KBM-7 (cell line): Measurements from ENCODE around the gene SHTN1.
A peak's percentile ranks its signal among the peaks of the same experiment; 100 is the strongest.

Source experiments
- DNase-seq: peaks from one replicate; pipeline ENCODE4 v3.0.0-alpha.2; 2015
- in situ Hi-C: fragments of 300-500 bp; cut with MboI; formaldehyde crosslinking; loops from 2 replicates; pipeline ENCODE4 v1.14.3; 2020; ENCODE audit warnings: low sequenced_read_pairs, low pct_unique_long_range_greater_than_20kb, mixed read lengths

The SHTN1 gene

DNA sequence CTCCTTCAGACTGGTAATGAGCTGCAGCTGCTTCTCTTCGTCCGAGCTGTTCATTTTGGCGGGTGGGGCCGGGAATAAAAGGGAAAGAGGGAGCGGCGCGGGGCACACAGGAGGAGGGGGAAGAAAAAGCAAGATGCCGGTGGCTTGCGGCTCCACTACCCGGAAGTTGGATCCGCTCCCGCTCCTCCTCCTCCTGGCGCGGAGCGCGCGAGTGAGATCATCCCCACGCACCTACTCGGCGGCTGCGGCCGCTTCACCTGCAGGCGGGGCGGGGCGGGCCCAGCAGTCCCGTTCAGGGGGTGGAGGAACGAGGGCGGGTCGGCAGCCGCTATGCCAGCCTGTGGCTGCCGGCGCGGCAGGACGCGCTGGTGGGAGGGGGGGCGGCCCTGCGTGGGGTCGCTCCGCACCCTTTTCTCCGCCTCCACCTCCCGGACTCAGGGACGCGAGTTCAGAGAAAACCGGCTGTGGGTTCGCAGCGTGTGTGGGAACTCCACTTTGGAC lies at the start of gene SHTN1:
Gene SHTN1 (minus strand): TSS at position 162 of the 501 bp plus-strand sequence. CDS start 108 bp downstream, at position 54.
- in situ Hi-C loops: no loop called here
- peak; percentile 66 for DNase-seq

- in situ Hi-C loops: no loop called here
- no peak for DNase-seq
Measured at GRCh38 chr10:117053482-117053881, 48.5 kb upstream of the SHTN1 start.

- in situ Hi-C loops: no loop called here
- no peak for DNase-seq
Measured at GRCh38 chr10:117047947-117048346, 43.0 kb upstream of the SHTN1 start.

DNA sequence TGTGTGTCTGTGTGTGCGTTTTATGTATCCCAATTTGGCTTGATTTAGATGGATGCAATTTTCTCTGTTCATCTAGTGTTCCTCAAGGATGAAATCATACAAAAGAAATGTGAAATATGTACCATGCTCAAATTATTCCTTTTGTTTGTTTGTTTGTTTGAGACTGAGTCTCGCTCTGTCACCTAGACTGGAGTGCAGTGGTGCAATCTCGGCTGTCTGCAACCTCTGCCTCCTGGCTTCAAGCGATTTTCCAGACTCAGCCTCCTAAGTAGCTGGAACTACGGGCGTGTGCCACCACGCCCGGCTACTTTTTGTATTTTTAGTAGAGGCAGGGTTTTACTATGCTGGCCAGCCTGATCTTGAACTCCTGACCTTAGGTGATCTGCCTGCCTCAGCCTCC lies 11.3 kb upstream of the SHTN1 start:
- in situ Hi-C loops: no loop called here
- no peak for DNase-seq

GRCh38 chr10:117014835-117015234 lies 9.8 kb upstream of the SHTN1 start:
- in situ Hi-C loops: no loop called here
- DNase-seq: no peak

DNA sequence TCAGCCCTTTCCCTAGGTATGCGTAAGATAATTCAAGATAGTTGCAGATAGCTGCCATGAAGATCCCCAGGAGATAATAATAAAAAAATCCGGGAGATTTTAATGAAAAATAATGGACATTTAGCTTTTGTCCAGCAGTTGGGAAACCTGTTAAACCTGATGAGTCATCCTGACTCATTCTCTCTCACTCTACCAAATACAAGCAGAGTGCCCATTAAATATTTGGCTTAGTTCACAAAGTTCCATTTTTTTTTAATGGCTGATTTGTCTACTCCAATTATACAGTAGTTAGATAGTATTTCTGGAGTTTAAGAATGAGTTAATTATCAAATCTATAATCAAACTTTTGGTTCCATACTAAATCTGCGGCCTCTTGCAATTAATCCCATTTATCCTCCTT lies 2.1 kb upstream of the SHTN1 start:
- in situ Hi-C loops: no loop called here
- DNase-seq: no peak

DNA sequence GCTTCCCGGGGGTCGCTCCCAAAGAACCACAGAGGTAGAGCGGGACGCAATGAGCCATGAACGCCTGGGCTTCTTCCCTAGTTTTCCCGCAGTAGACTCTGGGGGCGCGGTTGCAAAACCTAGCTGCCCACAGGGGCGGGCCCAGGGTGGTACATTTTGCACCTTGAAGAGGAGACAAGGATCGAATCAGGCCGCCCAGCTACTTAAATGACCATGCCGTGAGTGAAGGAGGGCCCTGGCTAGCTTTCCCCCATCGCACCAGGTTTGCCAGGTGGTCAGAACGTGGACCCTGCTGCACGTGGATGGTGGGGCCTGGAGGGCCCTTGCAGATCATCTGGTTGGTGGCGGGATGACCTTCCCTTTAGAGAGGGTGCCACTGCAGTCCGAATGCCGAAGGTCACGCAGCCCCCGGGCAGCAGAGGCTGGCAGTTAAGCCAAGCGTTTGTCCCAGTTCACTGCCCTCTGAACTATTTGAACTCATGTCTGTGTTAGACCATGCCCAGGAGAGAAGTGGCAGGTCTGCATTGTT lies 604 bp upstream of the SHTN1 start:
- in situ Hi-C loops: no loop called here
- peak; percentile 48 for DNase-seq

DNA sequence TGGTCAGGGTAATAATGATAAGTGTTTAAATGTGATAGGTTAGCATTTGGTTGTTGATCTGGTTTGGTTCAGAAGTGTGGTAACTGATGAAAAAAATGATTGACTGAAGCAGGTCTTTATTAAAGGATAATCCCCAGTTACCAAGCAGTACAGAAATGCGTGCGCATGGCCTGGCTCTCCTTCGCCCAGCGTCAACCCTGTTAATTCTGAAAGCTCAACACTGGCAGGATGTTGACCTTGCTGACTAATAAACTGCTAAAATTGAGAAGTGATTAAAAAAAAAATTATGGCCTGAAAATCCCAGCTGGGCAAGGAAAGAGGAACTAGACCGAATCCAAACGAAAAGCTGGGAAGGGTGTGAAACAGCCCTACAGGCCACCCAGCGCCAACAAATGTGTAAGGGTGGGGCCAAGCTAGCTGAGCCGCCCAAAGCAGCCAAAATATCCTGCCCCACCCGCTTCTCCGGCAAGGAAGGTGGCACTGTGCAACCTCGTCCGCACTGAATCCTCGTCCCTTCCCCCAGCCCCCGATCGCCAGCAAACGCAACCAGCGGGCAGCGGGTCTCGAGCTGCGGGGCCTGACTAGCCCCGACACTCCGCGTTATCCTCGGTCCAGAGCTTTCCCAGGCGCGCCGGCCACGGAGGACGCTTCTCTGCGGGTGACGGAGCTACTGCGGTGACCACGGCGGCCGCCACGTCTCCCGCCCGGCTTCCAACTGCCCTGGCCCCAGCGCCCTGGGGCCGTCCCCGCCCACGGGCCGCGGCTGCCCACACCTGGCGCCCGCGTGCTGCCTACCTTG lies 561 bp downstream of the SHTN1 start:
- peak; percentile 80 for DNase-seq
- in situ Hi-C loops: no loop called here

- no peak for DNase-seq
- in situ Hi-C loops: no loop called here
Measured at GRCh38 chr10:117003336-117003735, 1.7 kb downstream of the SHTN1 start.

DNA sequence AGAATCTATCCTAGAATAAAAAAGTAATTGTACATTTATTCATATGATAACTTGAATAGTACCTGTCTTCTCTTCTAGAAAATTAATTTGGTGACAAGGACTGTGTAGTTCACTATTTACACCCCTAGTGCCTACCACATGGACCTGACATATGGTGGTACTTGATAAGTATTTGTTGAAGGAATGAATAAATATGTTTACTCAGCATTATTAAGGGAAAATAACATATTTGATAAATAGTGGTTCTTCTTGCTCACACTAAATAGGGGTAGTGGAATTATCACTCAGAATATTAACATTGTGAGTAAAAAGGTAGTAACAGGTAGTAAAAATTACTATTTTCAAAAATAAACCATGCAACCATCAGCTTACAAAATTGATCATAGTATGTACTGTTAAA lies 2.8 kb downstream of the SHTN1 start:
- no peak for DNase-seq
- in situ Hi-C loops: no loop called here

- peak; percentile 4 for DNase-seq
- in situ Hi-C loops: no loop called here
Measured at GRCh38 chr10:117001144-117001543, 3.8 kb downstream of the SHTN1 start.

DNA sequence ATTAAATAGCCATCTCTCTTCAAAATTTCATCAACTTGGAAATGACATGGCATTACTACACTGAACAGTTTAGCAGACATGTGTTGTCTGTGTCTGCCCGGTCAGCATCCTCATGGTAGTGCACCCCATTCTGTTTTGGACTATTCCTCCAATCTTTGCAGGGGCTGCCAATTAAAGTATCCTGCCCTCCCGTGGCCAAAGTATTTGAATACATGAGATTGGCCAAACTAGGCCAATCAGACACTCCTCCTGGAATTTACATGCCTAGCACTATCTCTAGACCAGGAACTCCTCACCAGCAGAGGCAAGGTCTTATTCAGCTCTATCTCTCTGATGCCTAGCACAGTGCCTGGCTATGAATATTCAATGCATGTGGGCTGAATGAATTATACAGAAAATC lies 4.4 kb downstream of the SHTN1 start:
- DNase-seq: no peak
- in situ Hi-C loops: no loop called here

- in situ Hi-C loops: no loop called here
- no peak for DNase-seq
Measured at GRCh38 chr10:116998172-116998571, 6.8 kb downstream of the SHTN1 start.

DNA sequence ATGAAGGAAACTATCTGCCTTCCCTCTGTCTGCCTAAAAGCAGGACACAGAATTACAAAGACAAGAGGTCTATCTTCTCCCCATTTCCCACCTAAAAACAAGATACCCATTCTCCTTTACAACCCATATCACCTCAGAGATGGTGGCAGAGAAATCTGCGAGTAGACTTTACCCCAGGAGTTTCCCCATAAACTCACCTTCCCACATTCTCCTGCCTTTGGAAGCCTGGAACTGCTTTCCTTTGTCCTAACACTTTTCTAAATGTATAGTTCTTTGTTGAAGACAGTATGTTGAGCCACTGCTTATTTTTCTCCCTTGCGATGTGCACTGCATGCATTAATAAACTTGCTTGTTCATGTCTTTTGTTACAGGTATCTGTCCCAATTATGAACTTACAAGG lies 8.0 kb downstream of the SHTN1 start:
- DNase-seq: no peak
- in situ Hi-C loops: no loop called here

- no peak for DNase-seq
- in situ Hi-C loops: no loop called here
Measured at GRCh38 chr10:116995648-116996047, 9.3 kb downstream of the SHTN1 start.

GRCh38 chr10:116994113-116994890 lies 10.7 kb downstream of the SHTN1 start:
- in situ Hi-C loops: no loop called here

DNA sequence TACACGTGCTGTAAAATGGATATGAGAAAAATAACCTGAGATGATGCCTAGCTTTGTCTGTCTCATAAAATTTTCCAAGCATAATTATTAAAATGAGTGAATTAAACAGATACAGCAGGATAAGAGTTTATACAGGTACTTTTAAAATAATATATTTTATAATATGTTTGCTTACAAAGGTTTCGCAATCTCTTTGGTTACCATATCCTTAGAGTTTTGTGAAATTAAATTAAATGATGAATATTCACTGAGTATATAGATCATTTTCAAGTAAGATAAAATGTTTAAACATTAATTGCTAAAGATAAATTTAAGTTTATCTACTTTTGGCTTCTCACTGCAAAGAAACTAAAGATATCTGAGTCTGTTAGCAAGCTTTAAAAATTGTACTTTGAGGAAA lies 11.4 kb downstream of the SHTN1 start:
- DNase-seq: no peak
- in situ Hi-C loops: no loop called here

More at GRCh38 chr10:116994113-116994890, 10.7 kb downstream of the SHTN1 start:
- no peak for DNase-seq

DNA sequence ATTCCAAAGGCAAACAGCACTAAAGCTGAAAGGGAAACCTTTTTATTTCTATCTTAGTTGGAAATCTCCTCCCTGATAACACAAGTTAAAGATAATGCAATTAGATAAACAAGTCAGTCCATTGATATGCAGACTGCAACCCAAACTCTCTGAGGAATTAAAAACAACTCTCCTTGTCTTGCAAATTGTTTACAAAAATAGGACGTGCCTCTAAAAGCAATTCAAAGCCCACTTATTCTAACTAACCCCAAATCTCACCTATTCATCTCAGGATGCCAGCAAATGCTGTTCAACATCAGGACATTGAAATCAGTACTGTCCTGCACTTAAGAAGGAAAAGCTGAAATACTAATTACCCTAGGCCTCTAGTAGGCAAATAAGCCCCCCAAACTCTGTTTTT lies 12.8 kb downstream of the SHTN1 start:
- no peak for DNase-seq
- in situ Hi-C loops: no loop called here

DNA sequence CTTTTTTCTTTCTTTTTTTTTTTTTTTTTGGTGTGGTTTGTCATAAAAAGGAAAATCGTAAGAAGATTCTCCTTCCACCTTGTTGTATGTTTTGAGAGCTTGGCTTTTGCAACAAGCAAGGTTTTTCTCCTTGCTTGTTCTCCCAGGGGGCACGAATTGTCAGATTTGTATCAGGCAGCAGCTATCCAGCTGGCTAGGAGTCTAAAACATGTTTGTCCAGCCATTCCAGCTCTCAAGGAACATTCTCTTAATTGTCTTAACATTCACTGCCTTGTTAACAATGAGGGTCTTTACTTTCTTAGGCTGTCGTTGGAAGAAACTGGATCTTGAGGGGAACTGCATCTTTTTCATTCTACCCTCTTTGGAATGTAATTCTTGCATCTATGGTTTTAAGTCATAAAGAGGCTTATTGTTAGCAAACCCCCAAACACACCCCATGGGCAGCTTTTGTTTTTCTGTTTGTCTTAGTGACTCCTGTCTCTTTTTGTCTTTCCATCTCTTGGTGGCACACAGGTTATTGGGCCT lies 14.6 kb downstream of the SHTN1 start:
- DNase-seq: no peak
- in situ Hi-C loops: no loop called here

GRCh38 chr10:116989439-116989838 lies 15.5 kb downstream of the SHTN1 start:
- in situ Hi-C loops: no loop called here
- DNase-seq: no peak
